ENCODE data around the gene CASP7. TPM values are rescaled to one million over a fixed set of nuclear protein-coding genes. Genes with fewer than 3 reads are reported as not detected.

CASP7 gene
- total and polyA plus RNA-seq, 12 donors = 7.1 to 25.1 (median 17.2) TPM

GRCh38 chr10:113692271-113692670 lies 12.6 kb downstream of the CASP7 start:
- Histone ChIP-seq H3K36me3 (replicated peaks in 1 of 2) (no peaks in the 10 kb centered on the region), H3K4me1 (replicated peaks in 1 of 2) (no peaks in the 10 kb centered on the region), H3K9me3 (replicated peaks in 1 of 3) (peaks cover 0 to 19% (median 0%) of the 10 kb centered on the region in 3 donors), H3K27ac (no peak overlapping the region), H3K27me3 (no peaks in the 10 kb centered on the region), H3K4me3 (no peak overlapping the region)
- WGBS, 4 donors = 92 to 100% (median 95%) methylated on average over 4 to 6 of the region's 6 CpGs
- TF ChIP-seq, protein P1, sequence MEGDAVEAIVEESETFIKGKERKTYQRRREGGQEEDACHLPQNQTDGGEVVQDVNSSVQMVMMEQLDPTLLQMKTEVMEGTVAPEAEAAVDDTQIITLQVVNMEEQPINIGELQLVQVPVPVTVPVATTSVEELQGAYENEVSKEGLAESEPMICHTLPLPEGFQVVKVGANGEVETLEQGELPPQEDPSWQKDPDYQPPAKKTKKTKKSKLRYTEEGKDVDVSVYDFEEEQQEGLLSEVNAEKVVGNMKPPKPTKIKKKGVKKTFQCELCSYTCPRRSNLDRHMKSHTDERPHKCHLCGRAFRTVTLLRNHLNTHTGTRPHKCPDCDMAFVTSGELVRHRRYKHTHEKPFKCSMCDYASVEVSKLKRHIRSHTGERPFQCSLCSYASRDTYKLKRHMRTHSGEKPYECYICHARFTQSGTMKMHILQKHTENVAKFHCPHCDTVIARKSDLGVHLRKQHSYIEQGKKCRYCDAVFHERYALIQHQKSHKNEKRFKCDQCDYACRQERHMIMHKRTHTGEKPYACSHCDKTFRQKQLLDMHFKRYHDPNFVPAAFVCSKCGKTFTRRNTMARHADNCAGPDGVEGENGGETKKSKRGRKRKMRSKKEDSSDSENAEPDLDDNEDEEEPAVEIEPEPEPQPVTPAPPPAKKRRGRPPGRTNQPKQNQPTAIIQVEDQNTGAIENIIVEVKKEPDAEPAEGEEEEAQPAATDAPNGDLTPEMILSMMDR (IDR thresholded peaks at IDR 0.05) = no peak
- TF ChIP-seq POLR2A (IDR thresholded peaks at IDR 0.05) = no peak
- no peak for DNase-seq
- intact Hi-C loops (cut with DNase I) = no loop called here

DNA sequence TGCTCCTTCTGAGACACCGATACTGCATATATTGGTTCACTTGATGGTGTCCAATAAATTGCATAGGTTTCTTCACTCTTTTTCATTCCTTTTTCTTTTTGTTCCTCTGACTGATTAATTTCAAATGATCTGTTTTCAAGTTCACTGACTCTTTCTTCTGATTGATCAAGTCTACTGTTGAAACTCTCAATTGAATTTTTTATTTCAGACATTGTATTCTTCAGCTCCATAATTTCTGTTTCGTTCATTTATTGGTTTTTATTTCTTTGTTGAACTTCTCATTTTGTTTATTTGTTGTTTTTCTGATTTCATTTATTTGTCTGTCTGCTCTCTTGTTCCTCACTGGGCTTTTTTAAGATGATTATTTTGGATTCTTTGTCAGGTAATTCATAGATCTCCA lies 13.6 kb downstream of the CASP7 start:
- 94 to 97% (median 96%) methylated on average over 2 of the region's 2 CpGs for WGBS, 4 donors
- TF ChIP-seq, protein P1 (IDR thresholded peaks at IDR 0.05) = no peak
- TF ChIP-seq POLR2A (IDR thresholded peaks at IDR 0.05) = no peak
- no peak overlapping the region for H3K27ac ChIP-seq
- peaks cover 0 to 16% (median 0%) of the 10 kb centered on the region in 3 donors for H3K9me3 ChIP-seq (replicated peaks in 1 of 3)
- H3K36me3 ChIP-seq (replicated peaks in 1 of 2) = peaks cover 0 to 10% of the 10 kb centered on the region in 2 donors
- DNase-seq = no peak
- H3K4me1 ChIP-seq (replicated peaks in 1 of 2) = no peaks in the 10 kb centered on the region
- H3K27me3 ChIP-seq = no peaks in the 10 kb centered on the region
- intact Hi-C loops (cut with DNase I) = no loop called here
- H3K4me3 ChIP-seq = no peak overlapping the region

- no peak for DNase-seq
- 94 to 100% (median 98%) methylated on average over 1 of the region's 1 CpG for WGBS, 4 donors
- H3K27me3 ChIP-seq = no peaks in the 10 kb centered on the region
Observed at GRCh38 chr10:113695691-113696090, 16.0 kb downstream of the CASP7 start.

DNA sequence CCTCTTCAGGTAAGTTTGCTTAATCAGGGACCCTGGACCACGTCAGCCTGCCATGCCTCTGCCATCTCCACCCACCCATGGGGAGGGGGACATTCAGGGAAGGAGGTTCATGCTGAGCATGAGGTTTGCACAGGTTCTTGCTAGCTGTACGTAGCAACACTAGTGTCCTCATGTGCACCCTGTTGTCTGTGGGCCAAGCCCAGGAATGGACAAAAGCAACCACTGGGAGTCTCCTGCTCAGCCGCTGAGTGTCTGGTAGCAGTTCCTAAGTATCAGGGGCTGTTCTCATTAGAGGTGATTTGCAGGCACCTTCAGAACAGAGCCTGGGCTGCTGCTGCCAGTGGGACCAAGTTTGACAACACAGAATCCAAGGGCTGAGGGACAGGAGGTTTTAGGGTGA lies 17.9 kb downstream of the CASP7 start:
- Histone ChIP-seq H3K27ac (no peak overlapping the region), H3K27me3 (no peaks in the 10 kb centered on the region), H3K36me3 (replicated peaks in 1 of 2) (peaks cover 0 to 27% of the 10 kb centered on the region in 2 donors), H3K9me3 (replicated peaks in 1 of 3) (peaks cover 0 to 13% (median 0%) of the 10 kb centered on the region in 3 donors), H3K4me3 (no peak overlapping the region), H3K4me1 (replicated peaks in 1 of 2) (no peaks in the 10 kb centered on the region)
- TF ChIP-seq, protein P1 (IDR thresholded peaks at IDR 0.05) = no peak
- TF ChIP-seq POLR2A (IDR thresholded peaks at IDR 0.05) = no peak
- DNase-seq = no peak
- WGBS, 4 donors = 79 to 100% (median 88%) methylated on average over 1 to 3 of the region's 3 CpGs
- intact Hi-C loops (cut with DNase I) = no loop called here

More at GRCh38 chr10:113695691-113696090, 16.0 kb downstream of the CASP7 start:
- no peak overlapping the region for H3K27ac ChIP-seq
- no peak overlapping the region for H3K4me3 ChIP-seq
- H3K4me1 ChIP-seq (replicated peaks in 1 of 2) = no peaks in the 10 kb centered on the region
- TF ChIP-seq POLR2A (IDR thresholded peaks at IDR 0.05) = no peak
- TF ChIP-seq, protein P1 (IDR thresholded peaks at IDR 0.05) = no peak
- intact Hi-C loops (cut with DNase I) = no loop called here
- peaks cover 0 to 16% (median 0%) of the 10 kb centered on the region in 3 donors for H3K9me3 ChIP-seq (replicated peaks in 1 of 3)
- peaks cover 0 to 27% of the 10 kb centered on the region in 2 donors for H3K36me3 ChIP-seq (replicated peaks in 1 of 2)
